Hepatocyte (in vitro differentiated cells): Measurements from ENCODE around the gene GTF2A2. TPM values are rescaled to one million over a fixed set of nuclear protein-coding genes. Genes with fewer than 3 reads are reported as not detected.

Experiments used
- DNase-seq: peaks from one replicate; pipeline ENCODE4 v3.0.0-alpha.2; 2016; ENCODE audit warnings: low spot score
- H2AFZ ChIP-seq: fragments of 200-600 bp; sonication (generic); 2 replicates; pipeline ENCODE4 v1.6.0; 2016; ENCODE audit warnings: antibody characterized with exemption, mild to moderate bottlenecking
- H3K27ac ChIP-seq: fragments of 200-600 bp; sonication (generic); 2 replicates; pipeline ENCODE4 v1.5.1; 2016; ENCODE audit warnings: mild to moderate bottlenecking
- H3K27me3 ChIP-seq: fragments of 200-600 bp; sonication (generic); 2 replicates; pipeline ENCODE4 v1.6.1; 2016
- H3K36me3 ChIP-seq: fragments of 200-600 bp; sonication (generic); replicated peaks from 2 replicates; pipeline ENCODE4 v1.5.1; 2016; ENCODE audit warnings: low read depth; ENCODE audit not compliant: insufficient read depth
- H3K4me1 ChIP-seq: fragments of 200-600 bp; sonication (generic); 2 replicates; pipeline ENCODE4 v1.5.1; 2016; ENCODE audit warnings: mild to moderate bottlenecking, moderate library complexity; ENCODE audit not compliant: insufficient read depth
- H3K4me2 ChIP-seq: fragments of 200-600 bp; sonication (generic); 2 replicates; pipeline ENCODE4 v1.6.0; 2016
- H3K4me3 ChIP-seq: fragments of 200-600 bp; sonication (generic); 2 replicates; pipeline ENCODE4 v1.5.1; 2016; ENCODE audit warnings: mild to moderate bottlenecking
- H3K79me2 ChIP-seq: fragments of 200-600 bp; sonication (generic); 2 replicates; pipeline ENCODE4 v1.6.0; 2017; ENCODE audit warnings: mild to moderate bottlenecking
- H3K9me2 ChIP-seq: fragments of 200-600 bp; sonication (generic); replicated peaks from 2 replicates; pipeline ENCODE4 v1.6.0; 2017; ENCODE audit warnings: mild to moderate bottlenecking; ENCODE audit not compliant: insufficient read depth
- H3K9me3 ChIP-seq: fragments of 200-600 bp; sonication (generic); 2 replicates; pipeline ENCODE4 v1.5.1; 2016; ENCODE audit warnings: low read depth, mild to moderate bottlenecking
- H4K20me1 ChIP-seq: fragments of 200-600 bp; sonication (generic); 2 replicates; pipeline ENCODE4 v1.6.0; 2016; ENCODE audit warnings: mild to moderate bottlenecking; ENCODE audit not compliant: insufficient read depth, poor library complexity, severe bottlenecking
- CTCF ChIP-seq: fragments of 200-600 bp; sonication (generic); IDR thresholded peaks from 2 replicates; pipeline ENCODE4 v1.5.1; 2016; ENCODE audit warnings: antibody characterized with exemption, mild to moderate bottlenecking; ENCODE audit not compliant: poor library complexity
- EZH2 ChIP-seq: fragments of 200-600 bp; sonication (generic); IDR thresholded peaks from 2 replicates; pipeline ENCODE4 v1.6.1; 2016; ENCODE audit warnings: antibody characterized with exemption, mild to moderate bottlenecking, borderline replicate concordance
- EZH2phosphoT487 ChIP-seq: fragments of 200-600 bp; sonication (generic); IDR thresholded peaks from one replicate; pipeline ENCODE4 v1.6.1; 2018; ENCODE audit warnings: antibody characterized with exemption, mild to moderate bottlenecking, low read depth, moderate library complexity; ENCODE audit not compliant: unreplicated experiment, severe bottlenecking
- WGBS: methylation state at CpG from one replicate; pipeline ENCODE4 v1.1.6; 2016; ENCODE audit warnings: low lambda C conversion rate; ENCODE audit errors: missing lambda C conversion rate; 5-methylcytosine and 5-hydroxymethylcytosine counted together
- polyA plus RNA-seq: library from polyadenylated mRNA; unstranded; fragments of >200 nt; fragmentation: Nextera tagmentation; extraction: Ambion mirVana; gene quantifications from 2 replicates; pipeline ENCODE4 v1.2.1, GENCODE V29; 2016
- total RNA-seq: library from RNA; depleted of rRNA; stranded (reverse); fragments of >200 nt; gene quantifications from 2 replicates; pipeline ENCODE4 v1.2.3, GENCODE V29; 2014

The GTF2A2 gene
- total and polyA plus RNA-seq, 2 experiments from 2014 or later: 42.9 to 253 TPM

DNA sequence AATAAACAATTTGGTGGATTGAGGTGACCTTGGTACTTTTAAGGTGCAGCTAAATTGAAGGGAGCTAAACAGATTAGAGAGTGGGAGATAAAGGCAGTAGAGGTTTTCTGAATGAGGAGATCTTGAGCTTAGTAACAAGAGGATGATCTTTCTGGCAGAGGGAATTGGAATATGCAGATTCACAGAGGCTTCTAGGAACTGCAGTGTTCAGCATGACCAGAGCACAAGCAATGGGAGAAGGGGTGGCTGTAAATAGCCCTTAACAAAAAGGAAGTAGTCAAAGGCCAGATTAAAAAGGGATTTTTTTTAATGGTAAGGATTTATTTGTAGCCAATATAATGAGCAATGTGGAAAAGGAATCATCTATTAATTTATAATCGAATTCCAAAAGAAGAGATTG is 37.5 kb upstream of the GTF2A2 start:
- H3K4me1 ChIP-seq: no peaks in the 10 kb centered on the region
- no peak for TF ChIP-seq EZH2
- TF ChIP-seq EZH2phosphoT487: no peak
- TF ChIP-seq CTCF: no peak

GRCh38 chr15:59691194-59691805 is 34.0 kb upstream of the GTF2A2 start:
- Histone ChIP-seq H3K79me2 (peaks cover 22% of the 10 kb centered on the region), H3K27ac (no peak overlapping the region), H3K27me3 (no peaks in the 10 kb centered on the region), H3K4me3 (no peak overlapping the region), H3K9me3 (no peaks in the 10 kb centered on the region), H2AFZ (no peak overlapping the region), H3K4me1 (peaks cover 4% of the 10 kb centered on the region), H4K20me1 (peaks cover 18% of the 10 kb centered on the region), H3K9me2 (no peaks in the 10 kb centered on the region), H3K4me2 (no peak overlapping the region), H3K36me3 (no peaks in the 10 kb centered on the region)
- no peak for TF ChIP-seq EZH2phosphoT487
- TF ChIP-seq CTCF: peak; percentile 62
- 57% methylated on average over 1 of the region's 1 CpG for WGBS
- peak; percentile 63 for DNase-seq

More for the DNA sequence above, 37.5 kb upstream of the GTF2A2 start:
- no peak overlapping the region for H3K4me2 ChIP-seq
- H3K27me3 ChIP-seq: no peaks in the 10 kb centered on the region
- DNase-seq: no peak
- H3K36me3 ChIP-seq: no peaks in the 10 kb centered on the region
- no peak overlapping the region for H3K4me3 ChIP-seq
- H2AFZ ChIP-seq: no peak overlapping the region
- WGBS: 97% methylated on average over 1 of the region's 1 CpG
- no peak overlapping the region for H3K27ac ChIP-seq
- no peaks in the 10 kb centered on the region for H3K9me3 ChIP-seq
- H3K79me2 ChIP-seq: no peaks in the 10 kb centered on the region
- no peaks in the 10 kb centered on the region for H4K20me1 ChIP-seq
- H3K9me2 ChIP-seq: no peaks in the 10 kb centered on the region

DNA sequence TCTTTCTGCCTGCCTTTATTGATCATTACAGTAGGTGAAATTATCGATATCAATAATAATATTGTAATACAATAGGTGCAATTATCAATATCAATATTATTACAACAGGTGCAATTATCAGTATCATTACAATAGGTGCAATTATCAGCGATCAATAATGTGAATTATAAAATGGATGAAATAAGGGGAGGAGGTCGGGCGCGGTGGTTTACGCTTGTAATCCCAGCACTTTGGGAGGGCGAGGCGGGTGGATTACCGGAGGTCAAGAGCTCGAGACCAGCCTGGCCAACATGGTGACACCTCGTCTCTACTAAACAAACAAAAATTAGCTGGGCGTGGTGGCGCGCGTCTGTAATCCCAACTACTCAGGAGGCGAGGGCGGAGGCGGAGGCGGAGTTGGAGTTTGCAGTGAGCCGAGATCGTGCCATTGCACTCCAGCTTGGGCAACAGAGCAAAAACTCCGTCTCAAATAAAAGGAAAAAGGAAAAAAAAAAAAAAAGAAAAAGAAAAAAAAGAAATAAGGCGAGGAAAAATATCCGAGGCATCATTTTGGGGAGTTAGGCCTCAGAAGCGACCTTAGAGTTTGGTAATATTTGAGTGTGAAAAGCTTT is 32.4 kb upstream of the GTF2A2 start:
- H3K4me3 ChIP-seq: peak overlapping the region; percentile 35
- H3K4me2 ChIP-seq: peak overlapping the region; percentile 70
- H4K20me1 ChIP-seq: peaks cover 34% of the 10 kb centered on the region
- WGBS: 4% methylated on average over 24 of the region's 25 CpGs
- H3K27ac ChIP-seq: peak overlapping the region; percentile 84
- H3K36me3 ChIP-seq: no peaks in the 10 kb centered on the region
- DNase-seq: peak; percentile 82
- peak overlapping the region; percentile 39 for H2AFZ ChIP-seq
- peaks cover 11% of the 10 kb centered on the region for H3K4me1 ChIP-seq
- no peaks in the 10 kb centered on the region for H3K9me3 ChIP-seq
- TF ChIP-seq CTCF (no peak), EZH2phosphoT487 (no peak), EZH2 (no peak)
- peaks cover 38% of the 10 kb centered on the region for H3K79me2 ChIP-seq
- no peaks in the 10 kb centered on the region for H3K9me2 ChIP-seq
- H3K27me3 ChIP-seq: no peaks in the 10 kb centered on the region
